A549 (cell line): ENCODE measurements around the gene BOK.

Experiments used
- CHD2 ChIP-seq: fragments of 150-350 bp; IDR thresholded peaks from 2 replicates; pipeline ENCODE4 v1.6.1; 2014; ENCODE audit warnings: low read length; ENCODE audit not compliant: partially characterized antibody
- HDAC2 ChIP-seq: fragments of 200-600 bp; sonication (generic); IDR thresholded peaks from 2 replicates; pipeline ENCODE4 v1.6.1; 2016
- PHF8 ChIP-seq: fragments of 200-600 bp; sonication (generic); IDR thresholded peaks from 2 replicates; pipeline ENCODE4 v1.6.1; 2016; ENCODE audit warnings: low read depth, mild to moderate bottlenecking, antibody characterized with exemption, moderate library complexity, borderline replicate concordance
- POLR2A ChIP-seq: IDR thresholded peaks from 2 replicates; pipeline ENCODE4 v1.6.1; 2012; ENCODE audit warnings: mild to moderate bottlenecking, low read length
- RNF2 ChIP-seq: fragments of 200-600 bp; sonication (generic); IDR thresholded peaks from 2 replicates; pipeline ENCODE4 v1.6.1; 2016; ENCODE audit warnings: low read depth, mild to moderate bottlenecking, antibody characterized with exemption, moderate library complexity, borderline replicate concordance
- ZFP36 ChIP-seq: fragments of 450-650 bp; IDR thresholded peaks from 2 replicates; pipeline ENCODE4 v1.6.1; 2014; ENCODE audit warnings: borderline replicate concordance; ENCODE audit not compliant: partially characterized antibody
- TF ChIP-seq, protein P1 (sequence below): fragments of >200 bp; sonication (Bioruptor Twin); formaldehyde crosslinking; IDR thresholded peaks from 3 replicates; pipeline ENCODE4 v1.5.1; 2016

GRCh38 chr2:241509155-241509784 lies 49.3 kb upstream of the BOK start:
- TF ChIP-seq CHD2, result no peak
- no peak for TF ChIP-seq POLR2A
- TF ChIP-seq HDAC2, result 0 out of 2 replicates have a peak, but pooled peaks have one; percentile 0
- TF ChIP-seq, protein P1, sequence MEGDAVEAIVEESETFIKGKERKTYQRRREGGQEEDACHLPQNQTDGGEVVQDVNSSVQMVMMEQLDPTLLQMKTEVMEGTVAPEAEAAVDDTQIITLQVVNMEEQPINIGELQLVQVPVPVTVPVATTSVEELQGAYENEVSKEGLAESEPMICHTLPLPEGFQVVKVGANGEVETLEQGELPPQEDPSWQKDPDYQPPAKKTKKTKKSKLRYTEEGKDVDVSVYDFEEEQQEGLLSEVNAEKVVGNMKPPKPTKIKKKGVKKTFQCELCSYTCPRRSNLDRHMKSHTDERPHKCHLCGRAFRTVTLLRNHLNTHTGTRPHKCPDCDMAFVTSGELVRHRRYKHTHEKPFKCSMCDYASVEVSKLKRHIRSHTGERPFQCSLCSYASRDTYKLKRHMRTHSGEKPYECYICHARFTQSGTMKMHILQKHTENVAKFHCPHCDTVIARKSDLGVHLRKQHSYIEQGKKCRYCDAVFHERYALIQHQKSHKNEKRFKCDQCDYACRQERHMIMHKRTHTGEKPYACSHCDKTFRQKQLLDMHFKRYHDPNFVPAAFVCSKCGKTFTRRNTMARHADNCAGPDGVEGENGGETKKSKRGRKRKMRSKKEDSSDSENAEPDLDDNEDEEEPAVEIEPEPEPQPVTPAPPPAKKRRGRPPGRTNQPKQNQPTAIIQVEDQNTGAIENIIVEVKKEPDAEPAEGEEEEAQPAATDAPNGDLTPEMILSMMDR, result no peak
- peak; percentile 89; the same call in 1 of the 2 replicates for TF ChIP-seq RNF2
- TF ChIP-seq ZFP36, result no peak
- no peak; the same call in 1 of the 2 replicates for TF ChIP-seq PHF8
